SK-N-SH treated with all-trans-retinoic acid at 6 μM for 48 hours (cell line): ENCODE data around the gene CHST8.
"Not testable (repeated sequence)": the region's sequence is repeated elsewhere in the genome, so short reads cannot be mapped to it uniquely, and the experiment has no call there.

ENCODE experiments used
- ATAC-seq: fragments of 200-7000 bp; cut with Tn5 transposase; 3 replicates; pipeline ENCODE4 v1.9.1; 2020; ENCODE audit warnings: mild to moderate bottlenecking, moderate library complexity
- ARNTL ChIP-seq: fragments of 450-650 bp; formaldehyde crosslinking; IDR thresholded peaks from 2 replicates; pipeline ENCODE4 v1.5.0; 2020; ENCODE audit warnings: low read depth, mild to moderate bottlenecking, moderate library complexity, borderline replicate concordance
- BACH2 ChIP-seq: fragments of 250-450 bp; sonication (Bioruptor Pico); IDR thresholded peaks from 2 replicates; pipeline ENCODE4 v1.9.0; 2021; ENCODE audit warnings: mild to moderate bottlenecking, borderline replicate concordance
- CSDC2 ChIP-seq: fragments of 250-450 bp; sonication (Bioruptor Pico); IDR thresholded peaks from 2 replicates; pipeline ENCODE4 v1.5.0; 2020; ENCODE audit warnings: mild to moderate bottlenecking, moderate library complexity
- ESRRG ChIP-seq: fragments of 250-450 bp; sonication (Bioruptor Pico); IDR thresholded peaks from 2 replicates; pipeline ENCODE4 v1.6.1; 2021; ENCODE audit warnings: mild to moderate bottlenecking
- GLIS3 ChIP-seq: fragments of 250-450 bp; sonication (Bioruptor Pico); IDR thresholded peaks from 2 replicates; pipeline ENCODE4 v1.5.0; 2020; ENCODE audit warnings: mild to moderate bottlenecking, moderate library complexity
- ISL1 ChIP-seq: fragments of 250-450 bp; sonication (Bioruptor Pico); IDR thresholded peaks from 2 replicates; pipeline ENCODE4 v2.1.2; 2022; ENCODE audit warnings: mild to moderate bottlenecking, moderate library complexity
- OSR1 ChIP-seq: fragments of 250-450 bp; sonication (Bioruptor Pico); IDR thresholded peaks from 2 replicates; pipeline ENCODE4 v1.8.0; 2022; ENCODE audit warnings: moderate library complexity, mild to moderate bottlenecking, inconsistent platforms
- PPARA ChIP-seq: fragments of 250-450 bp; sonication (Bioruptor Pico); IDR thresholded peaks from 2 replicates; pipeline ENCODE4 v1.5.0; 2020; ENCODE audit warnings: mild to moderate bottlenecking, borderline replicate concordance
- RARB ChIP-seq: fragments of 250-450 bp; sonication (Bioruptor Pico); IDR thresholded peaks from 2 replicates; pipeline ENCODE4 v1.8.0; 2021; ENCODE audit warnings: mild to moderate bottlenecking, moderate library complexity
- SNAI2 ChIP-seq: fragments of 250-450 bp; sonication (Bioruptor Pico); IDR thresholded peaks from 2 replicates; pipeline ENCODE4 v1.5.0; 2020; ENCODE audit warnings: mild to moderate bottlenecking, moderate library complexity
- TCF4 ChIP-seq: fragments of 250-450 bp; sonication (Bioruptor Pico); IDR thresholded peaks from 2 replicates; pipeline ENCODE4 v1.8.0; 2021; ENCODE audit warnings: mild to moderate bottlenecking, moderate library complexity, borderline replicate concordance
- TOX ChIP-seq: fragments of 250-450 bp; sonication (Bioruptor Pico); IDR thresholded peaks from 2 replicates; pipeline ENCODE4 v1.8.0; 2021; ENCODE audit warnings: mild to moderate bottlenecking, moderate library complexity, borderline replicate concordance
- ZC3H10 ChIP-seq: fragments of 250-450 bp; sonication (Bioruptor Pico); IDR thresholded peaks from 2 replicates; pipeline ENCODE4 v1.5.1; 2021; ENCODE audit warnings: mild to moderate bottlenecking, moderate library complexity
- ZFP3 ChIP-seq: fragments of 250-450 bp; sonication (Bioruptor Pico); IDR thresholded peaks from 2 replicates; pipeline ENCODE4 v1.5.0; 2020; ENCODE audit warnings: mild to moderate bottlenecking, moderate library complexity
- ZNF565 ChIP-seq: fragments of 450-650 bp; formaldehyde crosslinking; conservative IDR thresholded peaks from 2 replicates; pipeline ENCODE4 v1.5.0; 2020; ENCODE audit warnings: low read depth, mild to moderate bottlenecking, moderate library complexity
- ZNF70 ChIP-seq: fragments of 450-650 bp; formaldehyde crosslinking; IDR thresholded peaks from 2 replicates; pipeline ENCODE4 v1.5.0; 2020; ENCODE audit warnings: mild to moderate bottlenecking, moderate library complexity
- TF ChIP-seq, protein P1 (sequence below): fragments of 250-450 bp; sonication (Bioruptor Pico); IDR thresholded peaks from 2 replicates; pipeline ENCODE4 v1.8.0; 2020; ENCODE audit warnings: mild to moderate bottlenecking, moderate library complexity, borderline replicate concordance
- TF ChIP-seq, protein P2 (sequence below): fragments of 250-450 bp; sonication (Bioruptor Pico); IDR thresholded peaks from 2 replicates; pipeline ENCODE4 v1.5.1; 2021; ENCODE audit warnings: mild to moderate bottlenecking, moderate library complexity
- TF ChIP-seq, protein P3 (sequence below): fragments of 250-450 bp; sonication (Bioruptor Pico); IDR thresholded peaks from 2 replicates; pipeline ENCODE4 v1.8.0; 2021; ENCODE audit warnings: low read depth, mild to moderate bottlenecking, moderate library complexity, borderline replicate concordance
- TF ChIP-seq, protein P4 (sequence below): fragments of 250-450 bp; sonication (Bioruptor Pico); IDR thresholded peaks from 2 replicates; pipeline ENCODE4 v1.5.1; 2020; ENCODE audit warnings: low read depth, mild to moderate bottlenecking, moderate library complexity
- TF ChIP-seq, protein P5 (sequence below): fragments of 250-450 bp; sonication (Bioruptor Pico); IDR thresholded peaks from 2 replicates; pipeline ENCODE4 v1.5.0; 2020; ENCODE audit warnings: mild to moderate bottlenecking, moderate library complexity

The CHST8 gene

DNA sequence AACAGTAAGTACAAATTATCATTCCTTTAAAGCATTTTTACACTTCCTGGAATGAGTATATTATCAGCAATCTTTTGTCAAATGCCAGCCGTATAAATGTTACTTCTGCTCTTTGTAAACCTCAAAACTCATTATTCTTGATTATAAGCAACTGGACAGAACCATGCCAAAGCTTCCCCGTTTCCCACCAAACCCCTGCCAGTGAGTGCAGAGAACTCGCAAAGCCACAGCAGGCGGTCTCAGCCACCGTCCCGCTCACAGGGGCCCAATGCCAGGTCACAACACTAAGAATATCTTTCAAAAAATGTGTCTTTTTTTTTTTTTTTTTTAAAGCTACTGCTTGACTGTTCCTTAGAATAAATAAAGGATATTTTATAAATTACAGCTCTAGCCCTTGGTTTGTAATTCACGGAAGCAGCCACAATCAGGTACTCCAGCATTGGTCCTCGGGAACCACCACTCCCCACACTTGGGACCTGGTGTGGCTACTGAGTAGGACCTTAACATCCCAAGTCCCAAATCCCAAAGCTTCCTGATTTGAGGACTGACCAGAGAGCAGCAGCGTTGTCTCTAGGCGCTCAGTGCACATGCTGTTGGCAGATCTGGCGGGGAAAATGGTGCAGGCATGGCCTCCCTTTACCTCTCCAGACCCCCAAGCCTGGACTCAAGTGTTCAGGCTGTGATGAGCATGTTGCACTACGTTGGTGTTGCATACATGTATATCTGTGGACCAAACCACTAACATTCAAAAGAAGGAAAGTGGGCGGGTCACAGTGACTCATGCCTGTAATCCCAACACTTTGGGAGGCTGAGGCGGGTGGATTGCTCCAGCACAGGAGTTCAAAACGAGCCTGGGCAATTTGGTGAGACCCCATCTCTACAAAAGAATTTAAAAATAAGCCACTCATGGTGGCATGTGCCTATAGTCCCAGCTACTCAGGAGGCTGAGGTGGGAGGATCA lies 193.9 kb downstream of the CHST8 start:
- no peak for ATAC-seq
- no peak for TF ChIP-seq ARNTL (CRISPR knock-in tag)
- TF ChIP-seq, protein P1, sequence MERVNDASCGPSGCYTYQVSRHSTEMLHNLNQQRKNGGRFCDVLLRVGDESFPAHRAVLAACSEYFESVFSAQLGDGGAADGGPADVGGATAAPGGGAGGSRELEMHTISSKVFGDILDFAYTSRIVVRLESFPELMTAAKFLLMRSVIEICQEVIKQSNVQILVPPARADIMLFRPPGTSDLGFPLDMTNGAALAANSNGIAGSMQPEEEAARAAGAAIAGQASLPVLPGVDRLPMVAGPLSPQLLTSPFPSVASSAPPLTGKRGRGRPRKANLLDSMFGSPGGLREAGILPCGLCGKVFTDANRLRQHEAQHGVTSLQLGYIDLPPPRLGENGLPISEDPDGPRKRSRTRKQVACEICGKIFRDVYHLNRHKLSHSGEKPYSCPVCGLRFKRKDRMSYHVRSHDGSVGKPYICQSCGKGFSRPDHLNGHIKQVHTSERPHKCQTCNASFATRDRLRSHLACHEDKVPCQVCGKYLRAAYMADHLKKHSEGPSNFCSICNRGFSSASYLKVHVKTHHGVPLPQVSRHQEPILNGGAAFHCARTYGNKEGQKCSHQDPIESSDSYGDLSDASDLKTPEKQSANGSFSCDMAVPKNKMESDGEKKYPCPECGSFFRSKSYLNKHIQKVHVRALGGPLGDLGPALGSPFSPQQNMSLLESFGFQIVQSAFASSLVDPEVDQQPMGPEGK (CRISPR knock-in tag): no peak
- TF ChIP-seq, protein P2, sequence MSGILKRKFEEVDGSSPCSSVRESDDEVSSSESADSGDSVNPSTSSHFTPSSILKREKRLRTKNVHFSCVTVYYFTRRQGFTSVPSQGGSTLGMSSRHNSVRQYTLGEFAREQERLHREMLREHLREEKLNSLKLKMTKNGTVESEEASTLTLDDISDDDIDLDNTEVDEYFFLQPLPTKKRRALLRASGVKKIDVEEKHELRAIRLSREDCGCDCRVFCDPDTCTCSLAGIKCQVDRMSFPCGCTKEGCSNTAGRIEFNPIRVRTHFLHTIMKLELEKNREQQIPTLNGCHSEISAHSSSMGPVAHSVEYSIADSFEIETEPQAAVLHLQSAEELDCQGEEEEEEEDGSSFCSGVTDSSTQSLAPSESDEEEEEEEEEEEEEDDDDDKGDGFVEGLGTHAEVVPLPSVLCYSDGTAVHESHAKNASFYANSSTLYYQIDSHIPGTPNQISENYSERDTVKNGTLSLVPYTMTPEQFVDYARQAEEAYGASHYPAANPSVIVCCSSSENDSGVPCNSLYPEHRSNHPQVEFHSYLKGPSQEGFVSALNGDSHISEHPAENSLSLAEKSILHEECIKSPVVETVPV (CRISPR knock-in tag): no peak
- TF ChIP-seq ISL1 (CRISPR knock-in tag): no peak
- TF ChIP-seq ZNF565 (CRISPR knock-in tag): no peak
- no peak for TF ChIP-seq ZC3H10 (CRISPR knock-in tag)
- no peak for TF ChIP-seq ZNF70 (CRISPR knock-in tag)
- TF ChIP-seq, protein P3, sequence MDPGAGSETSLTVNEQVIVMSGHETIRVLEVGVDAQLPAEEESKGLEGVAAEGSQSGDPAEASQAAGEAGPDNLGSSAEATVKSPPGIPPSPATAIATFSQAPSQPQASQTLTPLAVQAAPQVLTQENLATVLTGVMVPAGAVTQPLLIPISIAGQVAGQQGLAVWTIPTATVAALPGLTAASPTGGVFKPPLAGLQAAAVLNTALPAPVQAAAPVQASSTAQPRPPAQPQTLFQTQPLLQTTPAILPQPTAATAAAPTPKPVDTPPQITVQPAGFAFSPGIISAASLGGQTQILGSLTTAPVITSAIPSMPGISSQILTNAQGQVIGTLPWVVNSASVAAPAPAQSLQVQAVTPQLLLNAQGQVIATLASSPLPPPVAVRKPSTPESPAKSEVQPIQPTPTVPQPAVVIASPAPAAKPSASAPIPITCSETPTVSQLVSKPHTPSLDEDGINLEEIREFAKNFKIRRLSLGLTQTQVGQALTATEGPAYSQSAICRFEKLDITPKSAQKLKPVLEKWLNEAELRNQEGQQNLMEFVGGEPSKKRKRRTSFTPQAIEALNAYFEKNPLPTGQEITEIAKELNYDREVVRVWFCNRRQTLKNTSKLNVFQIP (CRISPR knock-in tag): no peak
- TF ChIP-seq TCF4 (CRISPR knock-in tag): no peak
- no peak for TF ChIP-seq SNAI2 (CRISPR knock-in tag)
- no peak for TF ChIP-seq GLIS3 (CRISPR knock-in tag)
- no peak for TF ChIP-seq ZFP3 (CRISPR knock-in tag)
- no peak for TF ChIP-seq TOX
- TF ChIP-seq, protein P4, sequence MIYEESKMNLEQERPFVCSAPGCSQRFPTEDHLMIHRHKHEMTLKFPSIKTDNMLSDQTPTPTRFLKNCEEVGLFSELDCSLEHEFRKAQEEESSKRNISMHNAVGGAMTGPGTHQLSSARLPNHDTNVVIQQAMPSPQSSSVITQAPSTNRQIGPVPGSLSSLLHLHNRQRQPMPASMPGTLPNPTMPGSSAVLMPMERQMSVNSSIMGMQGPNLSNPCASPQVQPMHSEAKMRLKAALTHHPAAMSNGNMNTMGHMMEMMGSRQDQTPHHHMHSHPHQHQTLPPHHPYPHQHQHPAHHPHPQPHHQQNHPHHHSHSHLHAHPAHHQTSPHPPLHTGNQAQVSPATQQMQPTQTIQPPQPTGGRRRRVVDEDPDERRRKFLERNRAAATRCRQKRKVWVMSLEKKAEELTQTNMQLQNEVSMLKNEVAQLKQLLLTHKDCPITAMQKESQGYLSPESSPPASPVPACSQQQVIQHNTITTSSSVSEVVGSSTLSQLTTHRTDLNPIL (CRISPR knock-in tag): no peak
- TF ChIP-seq PPARA: no peak
- no peak for TF ChIP-seq BACH2 (CRISPR knock-in tag)
- TF ChIP-seq ESRRG: no peak
- no peak for TF ChIP-seq OSR1
- no peak for TF ChIP-seq CSDC2 (CRISPR knock-in tag)
- TF ChIP-seq, all 23 proteins: peak for 0

DNA sequence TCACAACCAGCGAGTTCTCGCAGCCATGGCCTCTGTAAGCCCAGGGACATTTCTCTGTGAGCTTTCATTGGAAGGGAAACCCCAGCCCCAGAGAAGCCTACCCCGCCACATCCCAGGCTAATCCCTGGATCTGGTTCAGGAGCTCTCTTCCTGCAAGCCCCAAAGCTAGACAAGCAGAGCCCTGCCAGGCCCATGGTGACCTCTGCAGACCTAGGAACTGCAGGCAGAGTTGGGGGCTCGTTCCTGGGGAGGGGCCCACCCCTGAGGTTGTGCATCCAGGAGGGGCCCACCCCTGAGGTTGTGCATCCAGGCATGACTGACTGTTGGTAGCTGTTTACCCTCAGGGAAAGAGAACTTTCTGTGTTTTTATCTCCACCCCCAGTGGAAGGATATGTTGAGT lies 196.7 kb downstream of the CHST8 start:
- ATAC-seq: no peak
- TF ChIP-seq PPARA (no peak), ZNF70 (CRISPR knock-in tag) (no peak), RARB (CRISPR knock-in tag) (no peak), OSR1 (no peak), ZFP3 (CRISPR knock-in tag) (no peak), ISL1 (CRISPR knock-in tag) (no peak), TOX (no peak), GLIS3 (CRISPR knock-in tag) (no peak)
- TF ChIP-seq, protein P1 (CRISPR knock-in tag): no peak
- TF ChIP-seq, protein P5, sequence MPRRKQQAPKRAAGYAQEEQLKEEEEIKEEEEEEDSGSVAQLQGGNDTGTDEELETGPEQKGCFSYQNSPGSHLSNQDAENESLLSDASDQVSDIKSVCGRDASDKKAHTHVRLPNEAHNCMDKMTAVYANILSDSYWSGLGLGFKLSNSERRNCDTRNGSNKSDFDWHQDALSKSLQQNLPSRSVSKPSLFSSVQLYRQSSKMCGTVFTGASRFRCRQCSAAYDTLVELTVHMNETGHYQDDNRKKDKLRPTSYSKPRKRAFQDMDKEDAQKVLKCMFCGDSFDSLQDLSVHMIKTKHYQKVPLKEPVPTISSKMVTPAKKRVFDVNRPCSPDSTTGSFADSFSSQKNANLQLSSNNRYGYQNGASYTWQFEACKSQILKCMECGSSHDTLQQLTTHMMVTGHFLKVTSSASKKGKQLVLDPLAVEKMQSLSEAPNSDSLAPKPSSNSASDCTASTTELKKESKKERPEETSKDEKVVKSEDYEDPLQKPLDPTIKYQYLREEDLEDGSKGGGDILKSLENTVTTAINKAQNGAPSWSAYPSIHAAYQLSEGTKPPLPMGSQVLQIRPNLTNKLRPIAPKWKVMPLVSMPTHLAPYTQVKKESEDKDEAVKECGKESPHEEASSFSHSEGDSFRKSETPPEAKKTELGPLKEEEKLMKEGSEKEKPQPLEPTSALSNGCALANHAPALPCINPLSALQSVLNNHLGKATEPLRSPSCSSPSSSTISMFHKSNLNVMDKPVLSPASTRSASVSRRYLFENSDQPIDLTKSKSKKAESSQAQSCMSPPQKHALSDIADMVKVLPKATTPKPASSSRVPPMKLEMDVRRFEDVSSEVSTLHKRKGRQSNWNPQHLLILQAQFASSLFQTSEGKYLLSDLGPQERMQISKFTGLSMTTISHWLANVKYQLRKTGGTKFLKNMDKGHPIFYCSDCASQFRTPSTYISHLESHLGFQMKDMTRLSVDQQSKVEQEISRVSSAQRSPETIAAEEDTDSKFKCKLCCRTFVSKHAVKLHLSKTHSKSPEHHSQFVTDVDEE (CRISPR knock-in tag): no peak
- TF ChIP-seq, protein P2 (CRISPR knock-in tag): no peak
- TF ChIP-seq, protein P4 (CRISPR knock-in tag): no peak
- TF ChIP-seq, all 23 proteins: peak for 0

DNA sequence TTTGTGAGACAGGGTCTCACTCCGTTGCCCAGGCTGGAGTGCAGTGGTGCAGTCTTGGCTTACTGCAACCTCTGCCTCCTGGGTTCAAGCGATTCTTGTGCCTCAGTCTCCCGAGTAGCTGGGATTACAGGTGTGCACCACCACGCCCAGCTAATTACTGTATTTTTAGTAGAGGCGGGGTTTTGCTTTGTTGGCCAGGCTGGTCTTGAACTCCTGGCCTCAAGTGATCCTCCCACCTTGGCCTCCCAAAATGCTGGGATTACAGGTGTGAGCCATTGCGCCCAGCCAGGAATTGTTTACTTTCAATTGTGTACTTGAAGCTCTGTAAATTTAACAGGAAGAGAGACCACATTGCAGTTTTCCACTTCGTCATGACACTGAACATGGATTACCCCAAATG lies 197.3 kb downstream of the CHST8 start:
- not testable (repeated sequence) for ATAC-seq
